ENCODE data around the gene CAMTA1. TPM values are rescaled to one million over a fixed set of nuclear protein-coding genes. Genes with fewer than 3 reads are reported as not detected.

Gene CAMTA1
- total RNA-seq, 2 experiments from 2014 or later, result 39.3 to 48.8 TPM

DNA sequence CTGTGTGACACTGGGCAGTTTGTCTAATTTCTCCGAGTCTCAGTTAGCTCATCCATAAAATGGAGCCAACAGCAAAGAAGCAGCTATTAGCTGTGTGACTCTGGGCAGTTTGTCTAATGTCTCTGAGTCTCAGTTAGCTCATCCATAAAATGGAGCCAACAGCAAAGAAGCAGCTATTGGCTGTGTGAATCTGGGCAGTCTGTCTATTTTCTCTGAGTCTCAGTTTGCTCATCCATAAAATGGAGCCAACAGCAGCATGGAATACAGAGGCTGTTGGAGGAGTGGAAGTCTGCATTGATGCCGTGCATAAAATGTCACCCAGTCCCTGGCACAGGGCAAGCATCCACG lies 688.9 kb downstream of the CAMTA1 start:
- H3K36me3 Mint-ChIP-seq (ENCODE audit: low read depth), result no peaks in the 10 kb centered on the region
- ChIA-PET CTCF (no interaction called here), POLR2A (no interaction called here)
- no peaks in the 10 kb centered on the region for H3K9me3 Mint-ChIP-seq
- H3K27me3 Mint-ChIP-seq, result no peaks in the 10 kb centered on the region
- no peak overlapping the region for H3K27ac Mint-ChIP-seq
- no peak overlapping the region for H3K4me3 Mint-ChIP-seq
- H3K4me1 Mint-ChIP-seq, result no peaks in the 10 kb centered on the region
- no peak for DNase-seq

GRCh38 chr1:7474786-7475502 lies 689.7 kb downstream of the CAMTA1 start:
- Mint-ChIP-seq H3K4me3 (no peak overlapping the region), H3K9me3 (no peaks in the 10 kb centered on the region), H3K27ac (no peak overlapping the region), H3K27me3 (no peaks in the 10 kb centered on the region), H3K36me3 (ENCODE audit: low read depth) (no peaks in the 10 kb centered on the region), H3K4me1 (no peaks in the 10 kb centered on the region)
- CTCF ChIA-PET, result interaction anchor here (1.0 kb wide), 1 partner anchor 14 kb away, joined by 3 read pairs; no protein-coding TSS in a partner anchor
- DNase-seq, result no peak
- POLR2A ChIA-PET, result no interaction called here

GRCh38 chr1:7475691-7476090 lies 690.4 kb downstream of the CAMTA1 start:
- no peak for DNase-seq
- no peaks in the 10 kb centered on the region for H3K9me3 Mint-ChIP-seq
- no peaks in the 10 kb centered on the region for H3K4me1 Mint-ChIP-seq
- ChIA-PET CTCF (interaction anchor here (0.8 kb wide), 1 partner anchor 13 kb away, joined by 3 read pairs; no protein-coding TSS in a partner anchor), POLR2A (no interaction called here)
- H3K4me3 Mint-ChIP-seq, result no peak overlapping the region
- H3K27ac Mint-ChIP-seq, result no peak overlapping the region
- no peaks in the 10 kb centered on the region for H3K27me3 Mint-ChIP-seq
- H3K36me3 Mint-ChIP-seq (ENCODE audit: low read depth), result no peaks in the 10 kb centered on the region

DNA sequence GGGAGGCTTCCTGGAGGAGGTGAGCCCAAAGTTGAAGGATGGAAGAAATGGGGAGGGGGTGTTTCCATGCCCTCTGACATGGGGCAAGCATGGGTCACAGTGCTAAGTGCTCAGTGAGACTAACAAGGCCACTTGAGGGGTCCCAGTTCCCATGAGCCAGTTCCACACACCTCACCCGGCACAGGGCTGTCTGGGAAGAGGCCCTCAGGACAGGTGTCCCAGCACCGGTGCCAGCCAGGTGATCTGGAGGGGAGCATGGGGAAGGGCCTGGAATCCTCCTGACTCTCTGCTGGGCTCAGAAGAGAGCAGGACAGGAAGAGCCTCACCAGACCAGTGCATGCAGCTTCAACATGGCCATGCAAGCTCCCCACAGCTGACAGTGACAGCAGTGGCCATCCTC lies 691.1 kb downstream of the CAMTA1 start:
- Mint-ChIP-seq H3K36me3 (ENCODE audit: low read depth) (no peaks in the 10 kb centered on the region), H3K9me3 (no peaks in the 10 kb centered on the region), H3K4me1 (no peaks in the 10 kb centered on the region), H3K27ac (no peak overlapping the region), H3K27me3 (no peaks in the 10 kb centered on the region), H3K4me3 (no peak overlapping the region)
- CTCF ChIA-PET, result interaction anchor here (0.8 kb wide), 1 partner anchor 14 kb away, joined by 3 read pairs; no protein-coding TSS in a partner anchor
- no peak for DNase-seq
- POLR2A ChIA-PET, result no interaction called here

DNA sequence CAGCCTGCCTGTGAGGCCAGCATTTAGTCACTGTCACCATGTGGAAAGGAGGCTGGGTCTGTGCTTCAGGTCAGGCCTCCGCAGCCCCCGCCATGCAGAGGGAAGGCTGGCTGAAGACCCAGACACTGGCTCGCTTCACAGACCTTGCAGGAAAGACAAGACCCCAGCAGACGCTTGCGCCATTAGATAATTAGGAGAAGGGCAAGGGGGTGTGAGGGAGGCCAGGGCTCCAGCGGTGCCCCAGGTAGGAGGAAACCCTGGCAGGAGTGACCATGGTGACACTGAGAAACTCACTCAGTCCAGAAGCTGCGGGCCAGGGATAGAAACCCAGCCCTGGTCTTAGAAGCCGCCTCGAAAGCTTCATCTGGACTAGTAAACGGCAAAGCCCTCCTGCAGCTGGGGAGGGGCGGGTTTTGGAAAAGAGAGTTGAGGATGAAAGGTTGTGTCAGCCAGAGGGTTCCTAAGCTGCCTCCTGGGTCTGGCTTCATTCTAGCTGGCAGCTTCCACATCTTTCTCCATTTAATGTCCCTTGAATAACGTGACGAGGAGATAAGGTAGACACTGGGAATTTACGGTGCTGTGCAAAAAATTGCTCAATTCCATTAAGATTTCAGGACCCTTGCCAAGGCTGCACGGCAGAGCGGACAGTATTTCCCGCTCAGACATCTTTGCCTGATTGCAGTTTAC lies 691.8 kb downstream of the CAMTA1 start:
- H3K36me3 Mint-ChIP-seq (ENCODE audit: low read depth), result no peaks in the 10 kb centered on the region
- CTCF ChIA-PET, result no interaction called here
- POLR2A ChIA-PET, result no interaction called here
- no peak for DNase-seq
- H3K27me3 Mint-ChIP-seq, result no peaks in the 10 kb centered on the region
- no peak overlapping the region for H3K27ac Mint-ChIP-seq
- H3K4me3 Mint-ChIP-seq, result no peak overlapping the region
- H3K9me3 Mint-ChIP-seq, result no peaks in the 10 kb centered on the region
- H3K4me1 Mint-ChIP-seq, result no peaks in the 10 kb centered on the region

GRCh38 chr1:7477593-7477992 lies 692.3 kb downstream of the CAMTA1 start:
- no peak for DNase-seq
- Mint-ChIP-seq H3K4me3 (no peak overlapping the region), H3K36me3 (ENCODE audit: low read depth) (no peaks in the 10 kb centered on the region), H3K27me3 (no peaks in the 10 kb centered on the region), H3K4me1 (no peaks in the 10 kb centered on the region), H3K27ac (no peak overlapping the region), H3K9me3 (no peaks in the 10 kb centered on the region)
- ChIA-PET POLR2A (no interaction called here), CTCF (no interaction called here)

GRCh38 chr1:7478142-7478790 lies 693.0 kb downstream of the CAMTA1 start:
- H3K27ac Mint-ChIP-seq, result no peak overlapping the region
- ChIA-PET CTCF (no interaction called here), POLR2A (no interaction called here)
- H3K9me3 Mint-ChIP-seq, result no peaks in the 10 kb centered on the region
- no peaks in the 10 kb centered on the region for H3K36me3 Mint-ChIP-seq (ENCODE audit: low read depth)
- no peaks in the 10 kb centered on the region for H3K4me1 Mint-ChIP-seq
- no peak for DNase-seq
- H3K4me3 Mint-ChIP-seq, result no peak overlapping the region
- no peaks in the 10 kb centered on the region for H3K27me3 Mint-ChIP-seq

DNA sequence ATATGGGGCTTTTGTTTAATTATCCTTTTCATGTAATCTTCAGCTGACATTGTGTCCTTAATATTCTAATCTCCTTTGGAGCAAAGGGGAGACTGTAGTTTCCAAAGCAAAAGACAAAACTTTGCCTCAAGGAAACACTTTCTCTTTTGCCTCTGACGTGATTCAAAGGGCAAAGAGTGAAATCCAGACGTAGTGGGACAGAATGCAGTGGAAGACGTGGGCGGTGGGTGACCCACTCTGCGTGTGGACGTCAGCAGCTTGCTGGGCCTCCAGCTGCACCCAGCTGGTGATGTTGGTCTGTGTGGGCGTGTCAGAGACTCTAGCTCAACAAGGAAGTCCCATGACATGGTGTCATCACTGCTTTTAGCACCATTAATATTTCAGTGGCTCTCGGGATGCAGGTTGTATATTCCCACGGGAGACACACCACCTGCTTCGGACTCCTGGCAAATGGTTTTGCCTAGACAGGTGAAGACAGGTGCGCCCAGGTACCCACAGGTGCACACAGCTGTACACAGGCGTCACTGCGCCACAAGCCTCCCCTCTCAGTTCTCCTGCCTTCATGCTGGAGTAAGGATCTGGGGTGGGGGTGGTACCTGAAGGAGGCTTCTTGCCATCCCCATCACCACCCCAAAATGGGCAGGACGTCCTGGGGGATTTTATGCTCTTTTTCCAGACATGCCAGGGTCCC lies 693.7 kb downstream of the CAMTA1 start:
- Mint-ChIP-seq H3K36me3 (ENCODE audit: low read depth) (no peaks in the 10 kb centered on the region), H3K27me3 (no peaks in the 10 kb centered on the region)
- CTCF ChIA-PET, result no interaction called here

GRCh38 chr1:7479571-7479970 lies 694.3 kb downstream of the CAMTA1 start:
- H3K4me1 Mint-ChIP-seq, result no peaks in the 10 kb centered on the region
- ChIA-PET CTCF (no interaction called here), POLR2A (no interaction called here)
- no peak for DNase-seq
- H3K9me3 Mint-ChIP-seq, result no peaks in the 10 kb centered on the region
- H3K27me3 Mint-ChIP-seq, result no peaks in the 10 kb centered on the region
- no peak overlapping the region for H3K27ac Mint-ChIP-seq
- H3K4me3 Mint-ChIP-seq, result no peak overlapping the region
- no peaks in the 10 kb centered on the region for H3K36me3 Mint-ChIP-seq (ENCODE audit: low read depth)

More for the DNA sequence above, 693.7 kb downstream of the CAMTA1 start:
- no peak for DNase-seq
- H3K9me3 Mint-ChIP-seq, result no peaks in the 10 kb centered on the region
- POLR2A ChIA-PET, result no interaction called here
- no peaks in the 10 kb centered on the region for H3K4me1 Mint-ChIP-seq
- H3K4me3 Mint-ChIP-seq, result no peak overlapping the region
- no peak overlapping the region for H3K27ac Mint-ChIP-seq

GRCh38 chr1:7481194-7481593 lies 695.9 kb downstream of the CAMTA1 start:
- POLR2A ChIA-PET, result no interaction called here

GRCh38 chr1:7482077-7482476 lies 696.8 kb downstream of the CAMTA1 start:
- H3K36me3 Mint-ChIP-seq (ENCODE audit: low read depth), result no peaks in the 10 kb centered on the region
- ChIA-PET CTCF (interaction anchor here (0.5 kb wide), 1 partner anchor 409 kb away, joined by 3 read pairs; no protein-coding TSS in a partner anchor), POLR2A (no interaction called here)
- H3K27ac Mint-ChIP-seq, result no peak overlapping the region
- no peaks in the 10 kb centered on the region for H3K27me3 Mint-ChIP-seq
- no peak overlapping the region for H3K4me3 Mint-ChIP-seq
- H3K4me1 Mint-ChIP-seq, result no peaks in the 10 kb centered on the region
- H3K9me3 Mint-ChIP-seq, result no peaks in the 10 kb centered on the region
- no peak for DNase-seq

More at GRCh38 chr1:7481194-7481593, 695.9 kb downstream of the CAMTA1 start:
- H3K36me3 Mint-ChIP-seq (ENCODE audit: low read depth), result no peaks in the 10 kb centered on the region
- no peak overlapping the region for H3K27ac Mint-ChIP-seq
- H3K9me3 Mint-ChIP-seq, result no peaks in the 10 kb centered on the region
- H3K4me1 Mint-ChIP-seq, result no peaks in the 10 kb centered on the region
- CTCF ChIA-PET, result no interaction called here
- DNase-seq, result no peak
- H3K27me3 Mint-ChIP-seq, result no peaks in the 10 kb centered on the region
- no peak overlapping the region for H3K4me3 Mint-ChIP-seq

DNA sequence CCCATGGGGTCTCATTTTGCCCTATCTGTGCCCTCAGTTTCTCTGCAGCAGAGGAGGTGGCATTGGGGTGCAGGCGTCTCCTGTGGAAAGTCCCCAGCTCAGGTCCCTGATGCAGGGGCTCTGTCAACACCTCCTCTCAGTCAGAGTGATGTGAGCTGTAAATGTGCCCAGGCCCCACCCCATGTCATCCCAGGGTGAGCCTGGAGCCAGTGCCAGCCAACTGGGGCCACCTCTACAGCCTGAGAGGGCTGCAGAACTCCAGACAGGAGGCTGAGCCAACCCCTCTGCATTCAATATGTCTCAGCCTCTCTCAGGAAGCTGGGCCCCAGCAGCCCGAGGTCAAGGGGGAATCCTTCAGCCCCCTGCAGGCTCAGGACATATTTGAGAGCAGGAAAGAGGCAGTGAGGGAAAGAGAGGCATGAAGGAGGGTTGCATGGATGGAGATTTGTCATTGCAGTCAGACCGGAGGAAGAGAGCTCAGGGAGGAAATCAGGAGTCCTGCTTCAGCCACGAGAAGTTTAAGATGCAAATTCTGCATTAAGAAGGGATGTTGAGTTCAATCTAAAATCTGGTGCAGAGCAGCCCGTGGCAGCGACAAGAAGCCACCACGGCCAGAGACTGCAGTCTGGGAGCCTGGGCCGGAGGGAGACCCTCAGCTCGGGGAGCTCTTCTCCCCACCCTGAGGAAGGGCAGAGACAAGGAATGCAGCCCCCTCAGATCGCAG lies 697.7 kb downstream of the CAMTA1 start:
- CTCF ChIA-PET, result no interaction called here
- Mint-ChIP-seq H3K9me3 (no peaks in the 10 kb centered on the region), H3K4me1 (no peaks in the 10 kb centered on the region), H3K36me3 (ENCODE audit: low read depth) (no peaks in the 10 kb centered on the region), H3K27me3 (no peaks in the 10 kb centered on the region), H3K27ac (no peak overlapping the region), H3K4me3 (no peak overlapping the region)
- no peak for DNase-seq
- POLR2A ChIA-PET, result no interaction called here
